ENCODE measurements around the gene C19orf44.

The C19orf44 gene

DNA sequence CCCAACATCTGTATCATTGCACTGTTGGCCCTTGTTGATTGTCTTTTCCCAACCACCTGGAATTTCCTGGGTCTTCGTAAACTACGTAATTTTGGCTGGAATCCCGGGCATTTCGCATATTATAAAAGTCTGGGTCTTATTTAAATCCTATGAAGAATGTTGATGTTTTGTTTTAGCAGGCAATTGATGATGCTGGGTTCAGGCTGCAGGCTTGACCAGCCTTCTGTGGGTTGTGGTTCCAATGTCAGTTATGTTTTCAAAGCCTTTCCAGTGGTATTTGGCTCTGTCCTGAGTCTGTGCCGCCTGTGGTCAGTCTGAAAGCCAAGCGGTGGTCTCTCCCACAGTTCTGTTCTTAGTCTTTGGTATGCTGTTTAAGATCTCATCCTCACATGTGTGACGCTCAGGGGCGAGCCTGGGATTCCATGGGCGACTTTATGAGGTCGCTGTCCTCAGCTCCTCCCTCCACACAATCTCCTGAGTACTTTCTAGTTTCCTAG lies 63.6 kb downstream of the C19orf44 start:
- peak; percentile 23 for DNase-seq (ENCODE audit: low read depth)
- H3K4me3 ChIP-seq (ENCODE audit: low read length): no peak overlapping the region
- TF ChIP-seq, protein P1, sequence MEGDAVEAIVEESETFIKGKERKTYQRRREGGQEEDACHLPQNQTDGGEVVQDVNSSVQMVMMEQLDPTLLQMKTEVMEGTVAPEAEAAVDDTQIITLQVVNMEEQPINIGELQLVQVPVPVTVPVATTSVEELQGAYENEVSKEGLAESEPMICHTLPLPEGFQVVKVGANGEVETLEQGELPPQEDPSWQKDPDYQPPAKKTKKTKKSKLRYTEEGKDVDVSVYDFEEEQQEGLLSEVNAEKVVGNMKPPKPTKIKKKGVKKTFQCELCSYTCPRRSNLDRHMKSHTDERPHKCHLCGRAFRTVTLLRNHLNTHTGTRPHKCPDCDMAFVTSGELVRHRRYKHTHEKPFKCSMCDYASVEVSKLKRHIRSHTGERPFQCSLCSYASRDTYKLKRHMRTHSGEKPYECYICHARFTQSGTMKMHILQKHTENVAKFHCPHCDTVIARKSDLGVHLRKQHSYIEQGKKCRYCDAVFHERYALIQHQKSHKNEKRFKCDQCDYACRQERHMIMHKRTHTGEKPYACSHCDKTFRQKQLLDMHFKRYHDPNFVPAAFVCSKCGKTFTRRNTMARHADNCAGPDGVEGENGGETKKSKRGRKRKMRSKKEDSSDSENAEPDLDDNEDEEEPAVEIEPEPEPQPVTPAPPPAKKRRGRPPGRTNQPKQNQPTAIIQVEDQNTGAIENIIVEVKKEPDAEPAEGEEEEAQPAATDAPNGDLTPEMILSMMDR (conservative IDR thresholded peaks at IDR 0.05; ENCODE audit: low read length): no peak

DNA sequence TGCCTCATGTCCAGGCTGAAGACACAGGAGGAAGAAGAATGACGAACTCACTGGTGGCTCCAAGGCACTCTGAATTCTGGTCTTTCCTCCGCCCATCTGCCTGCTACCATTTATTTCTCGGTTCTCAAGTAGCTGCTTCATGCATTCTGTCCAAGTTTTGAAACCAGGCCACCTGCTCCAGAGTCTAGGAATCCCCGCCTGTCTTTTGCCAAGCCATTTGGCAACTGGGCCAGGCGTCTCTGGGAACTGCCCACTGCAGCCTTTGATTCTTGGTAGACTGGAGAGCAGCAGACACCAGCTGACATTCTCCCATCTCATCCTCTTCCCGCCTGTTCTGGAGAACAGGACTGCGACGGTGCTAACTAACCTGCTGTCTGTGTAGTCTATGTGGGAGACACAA lies 65.2 kb downstream of the C19orf44 start:
- no peak overlapping the region for H3K4me3 ChIP-seq (ENCODE audit: low read length)
- TF ChIP-seq, protein P1 (conservative IDR thresholded peaks at IDR 0.05; ENCODE audit: low read length): no peak
- DNase-seq (ENCODE audit: low read depth): no peak

DNA sequence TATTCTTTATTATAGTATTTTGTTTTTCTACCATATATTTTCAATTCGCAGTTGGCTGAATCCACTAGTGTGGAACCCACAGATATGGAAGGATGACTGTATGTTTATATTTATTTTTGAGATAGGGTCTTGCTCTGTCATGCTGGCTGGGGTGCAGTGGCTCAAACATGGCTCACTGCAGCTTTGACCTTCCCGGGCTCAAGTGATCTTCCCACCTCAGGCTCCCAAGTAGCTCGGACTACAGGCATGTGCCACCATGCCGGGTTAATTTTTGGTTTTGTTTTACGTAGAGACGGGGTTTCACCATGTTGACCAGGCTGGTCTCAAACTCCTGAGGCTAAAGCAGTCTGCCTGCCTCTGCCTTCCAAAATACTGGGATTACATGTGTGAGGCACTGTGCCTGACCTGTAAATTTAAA lies 66.4 kb downstream of the C19orf44 start:
- no peak overlapping the region for H3K4me3 ChIP-seq (ENCODE audit: low read length)
- TF ChIP-seq, protein P1 (conservative IDR thresholded peaks at IDR 0.05; ENCODE audit: low read length): no peak
- DNase-seq (ENCODE audit: low read depth): no peak

DNA sequence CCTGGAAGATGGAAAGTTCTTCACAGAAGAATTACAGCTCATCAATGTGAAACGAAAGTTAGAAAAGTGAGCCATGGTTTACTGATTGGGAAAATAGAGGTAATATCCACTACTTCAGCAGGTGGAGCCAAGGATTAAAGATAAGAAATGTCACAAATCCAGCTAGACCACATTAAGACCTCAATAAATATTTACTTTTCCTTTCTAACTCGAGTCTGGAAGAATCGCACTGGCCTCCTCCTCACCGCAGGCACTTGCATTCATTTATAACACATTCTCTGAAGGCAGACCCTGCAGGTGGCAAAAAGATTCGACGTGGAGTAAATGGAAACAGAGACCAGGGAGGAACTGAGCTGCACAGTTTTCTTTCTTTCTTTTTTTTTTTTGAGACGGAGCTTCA lies 68.6 kb downstream of the C19orf44 start:
- no peak for DNase-seq (ENCODE audit: low read depth)
- H3K4me3 ChIP-seq (ENCODE audit: low read length): no peak overlapping the region
- TF ChIP-seq, protein P1 (conservative IDR thresholded peaks at IDR 0.05; ENCODE audit: low read length): no peak

DNA sequence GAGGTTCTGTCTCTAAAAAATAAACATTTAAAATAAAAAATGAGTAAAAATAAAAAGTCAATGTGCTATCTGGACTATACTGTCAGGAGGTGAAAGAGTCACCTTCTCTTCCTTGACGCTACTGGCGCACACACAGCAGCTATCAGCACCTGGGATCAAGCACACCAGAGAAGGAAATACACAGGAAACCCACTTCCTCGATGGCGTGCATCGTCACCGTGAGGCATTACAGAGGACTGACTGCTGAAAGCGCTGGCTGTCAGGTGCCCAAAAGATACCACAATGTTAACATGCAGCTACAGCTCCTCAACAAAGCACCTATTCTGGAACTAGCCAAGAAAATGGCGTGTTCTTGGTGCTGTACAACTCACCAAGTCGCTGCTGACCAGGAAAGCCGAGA lies 70.0 kb downstream of the C19orf44 start:
- no peak for DNase-seq (ENCODE audit: low read depth)
- TF ChIP-seq, protein P1 (conservative IDR thresholded peaks at IDR 0.05; ENCODE audit: low read length): no peak
- no peak overlapping the region for H3K4me3 ChIP-seq (ENCODE audit: low read length)

DNA sequence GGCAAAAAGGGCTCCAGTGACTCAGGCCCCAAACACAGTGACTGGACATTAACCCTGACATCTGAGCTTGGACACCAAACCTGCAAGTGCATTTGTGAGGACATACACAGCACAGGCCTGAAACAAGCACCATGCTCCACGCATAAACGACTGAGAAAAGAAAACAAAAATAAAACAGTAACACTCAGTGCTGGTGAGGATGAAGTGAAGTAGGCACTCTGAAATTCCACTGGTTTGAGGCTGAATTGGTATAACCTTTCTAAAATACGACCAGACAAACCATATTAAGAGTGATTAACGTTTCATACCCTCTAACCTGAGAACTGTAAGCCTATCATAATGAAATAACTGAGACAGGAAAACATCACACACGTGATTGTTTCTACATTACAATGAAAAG lies 70.5 kb downstream of the C19orf44 start:
- H3K4me3 ChIP-seq (ENCODE audit: low read length): no peak overlapping the region
- TF ChIP-seq, protein P1 (conservative IDR thresholded peaks at IDR 0.05; ENCODE audit: low read length): no peak
- no peak for DNase-seq (ENCODE audit: low read depth)

DNA sequence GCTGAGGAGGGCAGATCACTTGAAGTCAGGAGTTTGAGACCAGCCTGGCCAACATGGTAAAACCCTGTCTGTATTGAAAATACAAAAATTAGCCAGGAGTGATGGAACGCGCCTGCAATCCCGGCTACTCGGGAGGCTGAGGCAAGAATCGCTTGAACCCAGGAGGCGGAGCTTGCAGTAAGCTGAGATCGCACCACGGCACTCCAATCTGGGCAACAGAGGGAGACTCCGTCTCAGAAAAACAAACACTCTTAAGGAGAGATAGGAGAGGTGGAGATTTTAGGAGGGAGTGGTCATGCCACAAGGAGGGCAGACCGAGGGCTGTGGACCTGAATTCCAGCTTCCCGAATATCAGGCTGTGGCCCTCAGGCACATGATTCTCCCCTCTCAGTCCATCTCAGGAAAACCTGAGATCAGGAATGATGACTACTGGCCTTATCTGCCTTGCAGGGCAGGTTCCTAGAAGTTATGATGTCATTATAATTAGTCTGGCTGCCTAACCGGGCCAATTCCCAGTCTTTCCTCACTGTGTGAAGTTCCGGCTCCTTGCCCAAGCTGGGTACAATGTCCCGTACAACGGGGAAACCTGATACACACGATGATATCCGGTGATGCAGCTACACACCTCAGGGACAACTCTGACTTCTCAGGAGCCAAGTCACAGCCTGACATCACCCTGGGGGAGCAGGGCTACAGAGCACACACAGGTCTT lies 73.6 kb downstream of the C19orf44 start:
- no peak for DNase-seq (ENCODE audit: low read depth)
- H3K4me3 ChIP-seq (ENCODE audit: low read length): no peak overlapping the region
- TF ChIP-seq, protein P1 (conservative IDR thresholded peaks at IDR 0.05; ENCODE audit: low read length): no peak

All from AG10803 (cell line).